HCT116 (cell line): ENCODE data around the gene ZNF462. TPM values are rescaled to one million over a fixed set of nuclear protein-coding genes. Genes with fewer than 3 reads are reported as not detected.

Source experiments
- ATAC-seq: fragments of 200-7000 bp; cut with Tn5 transposase; 2 replicates; pipeline ENCODE4 v1.9.1; 2020; ENCODE audit warnings: mild to moderate bottlenecking, moderate library complexity
- BruUV-seq: library from RNA; stranded (reverse); fragments of 400-500 nt; replicated peaks from 2 replicates; lab custom pipeline; 2021; lab: Mats Ljungman, UMichigan
- CTCF ChIA-PET: fragments of 300-600 bp; sonication (Branson Sonifier 250); formaldehyde crosslinking; loops from one replicate; lab custom pipeline; 2021; ENCODE audit warnings: antibody characterized with exemption; lab: Charles Lee
- POLR2A ChIA-PET: fragments of 300-600, 350-600 bp; sonication (Branson Sonifier 250); formaldehyde crosslinking; loops from one replicate; lab custom pipeline; 2021; ENCODE audit warnings: antibody characterized with exemption; lab: Charles Lee
- RAD21 ChIA-PET, 2 experiments: fragments of 300-600 bp; sonication (Branson Sonifier 250); formaldehyde crosslinking; loops; one replicate each; lab custom pipeline; 2023; ENCODE audit warnings: low total read pairs in 2 of 2; ENCODE audit not compliant: uncharacterized antibody in 2 of 2, unreplicated experiment in 2 of 2, low non-redundant PET in 1 of 2; lab: Charles Lee
- DNase-seq: peaks from one replicate; pipeline ENCODE4 v3.0.0-alpha.2; 2010; ENCODE audit warnings: low read depth, low spot score
- H2AFZ ChIP-seq: fragments of 200-600 bp; shearing (Covaris generic), sonication (generic); 2 replicates; pipeline ENCODE4 v1.6.1; 2017; ENCODE audit warnings: low read depth, mixed run types, mixed read lengths, antibody characterized with exemption, low read length; ENCODE audit not compliant: poor library complexity, severe bottlenecking
- H3K27ac ChIP-seq: 2 replicates; pipeline ENCODE4 v1.5.1; 2012; ENCODE audit warnings: low read depth, low read length
- H3K27me3 ChIP-seq: fragments of 200-600 bp; sonication (generic); 2 replicates; pipeline ENCODE4 v1.6.1; 2016; ENCODE audit warnings: mixed run types, low read length, mixed read lengths; ENCODE audit not compliant: insufficient read depth
- H3K36me3 ChIP-seq, 2 experiments: fragments of 200-500 bp in 1 of 2; fragments of 200-600 bp in 1 of 2; sonication (Bioruptor generic) in 1 of 2; sonication (generic) in 1 of 2; 2 replicates each; pipeline versions ENCODE4 v1.5.1 to v1.6.1; 2014 to 2016; ENCODE audit warnings: low read length in 2 of 2, inconsistent platforms in 1 of 2, mixed read lengths in 1 of 2, mixed run types in 1 of 2; ENCODE audit not compliant: insufficient read depth in 2 of 2, control insufficient read depth in 1 of 2
- H3K4me1 ChIP-seq, 2 experiments: fragments of 200-600 bp in 1 of 2; sonication (generic) in 1 of 2; 2 replicates each; pipeline versions ENCODE4 v1.5.1 to v1.6.1; 2012 to 2017; ENCODE audit warnings: low read length in 2 of 2, inconsistent platforms in 1 of 2, mild to moderate bottlenecking in 1 of 2, mixed read lengths in 1 of 2, mixed run types in 1 of 2, moderate library complexity in 1 of 2; ENCODE audit not compliant: insufficient read depth in 2 of 2, control insufficient read depth in 1 of 2
- H3K4me2 ChIP-seq: fragments of 200-600 bp; sonication (generic); 2 replicates; pipeline ENCODE4 v1.6.1; 2017; ENCODE audit warnings: mixed run types, low read length, mixed read lengths
- H3K4me3 ChIP-seq, 2 experiments: fragments of 200-600 bp in 1 of 2; sonication (generic) in 1 of 2; replicated peaks in 1 of 2; 2 replicates each; pipeline ENCODE4 v1.5.1; 2011 to 2016; ENCODE audit warnings: low read length in 2 of 2, control low read depth in 1 of 2, low read depth in 1 of 2, mild to moderate bottlenecking in 1 of 2, mixed read lengths in 1 of 2, mixed run types in 1 of 2
- H3K79me2 ChIP-seq: fragments of 200-600 bp; sonication (generic); 2 replicates; pipeline ENCODE4 v1.6.1; 2017; ENCODE audit warnings: mild to moderate bottlenecking, mixed run types, low read length, moderate library complexity, mixed read lengths; ENCODE audit not compliant: insufficient read depth
- H3K9ac ChIP-seq: fragments of 200-600 bp; sonication (generic); 2 replicates; pipeline ENCODE4 v1.6.1; 2016; ENCODE audit warnings: low read length, mixed read lengths
- H3K9me2 ChIP-seq: fragments of 200-600 bp; sonication (generic), shearing (Covaris generic); 2 replicates; pipeline ENCODE4 v1.6.1; 2017; ENCODE audit warnings: mixed run types, mild to moderate bottlenecking, moderate library complexity; ENCODE audit not compliant: insufficient read depth
- H3K9me3 ChIP-seq, 2 experiments: fragments of 200-500 bp in 1 of 2; fragments of 200-600 bp in 1 of 2; sonication (Bioruptor generic) in 1 of 2; sonication (generic) in 1 of 2; 2 replicates each; pipeline ENCODE4 v1.6.1; 2014 to 2017; ENCODE audit warnings: low read length in 2 of 2, mixed read lengths in 2 of 2, inconsistent platforms in 1 of 2, low read depth in 1 of 2, mild to moderate bottlenecking in 1 of 2, mixed run types in 1 of 2, moderate library complexity in 1 of 2; ENCODE audit not compliant: control insufficient read depth in 1 of 2, insufficient read depth in 1 of 2
- H4K20me1 ChIP-seq: fragments of 200-600 bp; sonication (generic), shearing (Covaris generic); 2 replicates; pipeline ENCODE4 v1.6.1; 2017; ENCODE audit warnings: mixed run types, mild to moderate bottlenecking, moderate library complexity; ENCODE audit not compliant: insufficient read depth
- EGR1 ChIP-seq: IDR thresholded peaks from 2 replicates; pipeline ENCODE4 v1.6.1; 2012; ENCODE audit warnings: low read depth
- ELF1 ChIP-seq: IDR thresholded peaks from 2 replicates; pipeline ENCODE4 v1.6.1; 2012; ENCODE audit warnings: low read depth, borderline replicate concordance
- EZH2 ChIP-seq: fragments of 200-600 bp; sonication (generic); IDR thresholded peaks from 2 replicates; pipeline ENCODE4 v1.6.1; 2017; ENCODE audit warnings: antibody characterized with exemption, mixed run types
- EZH2phosphoT487 ChIP-seq: fragments of 200-600 bp; IDR thresholded peaks from 2 replicates; pipeline ENCODE4 v1.6.1; 2018; ENCODE audit warnings: antibody characterized with exemption, borderline replicate concordance
- FOSL1 ChIP-seq: IDR thresholded peaks from 2 replicates; pipeline ENCODE4 v1.6.1; 2012; ENCODE audit warnings: low read depth
- JUND ChIP-seq: IDR thresholded peaks from 2 replicates; pipeline ENCODE4 v1.6.1; 2012
- MAX ChIP-seq: IDR thresholded peaks from 2 replicates; pipeline ENCODE4 v1.6.1; 2012
- RAD21 ChIP-seq: IDR thresholded peaks from 2 replicates; pipeline ENCODE4 v1.6.1; 2012; ENCODE audit warnings: low read depth, mild to moderate bottlenecking
- SIN3A ChIP-seq: IDR thresholded peaks from 2 replicates; pipeline ENCODE4 v1.6.1; 2012; ENCODE audit warnings: low read depth
- SP1 ChIP-seq: IDR thresholded peaks from 2 replicates; pipeline ENCODE4 v1.6.1; 2012; ENCODE audit warnings: low read depth
- SRF ChIP-seq: IDR thresholded peaks from 2 replicates; pipeline ENCODE4 v1.6.1; 2012; ENCODE audit warnings: low read depth
- TCF7L2 ChIP-seq: IDR thresholded peaks from 2 replicates; pipeline ENCODE4 v1.7.0; 2011; ENCODE audit warnings: borderline replicate concordance, inconsistent platforms; ENCODE audit not compliant: insufficient read depth, insufficient read length; ENCODE audit errors: extremely low read depth
- ZFX ChIP-seq: fragments of 450-650 bp; IDR thresholded peaks from 2 replicates; pipeline ENCODE4 v1.6.1; 2017
- ZNF274 ChIP-seq: fragments of 200-500 bp; sonication (Bioruptor generic); IDR thresholded peaks from 2 replicates; pipeline ENCODE4 v1.6.1; 2014; ENCODE audit warnings: mild to moderate bottlenecking, low read depth, low read length, inconsistent platforms
- intact Hi-C: fragments of 100-400 bp; cut with micrococcal nuclease; formaldehyde crosslinking; loops from 2 replicates; pipeline ENCODE4 v1.10.0; 2022
- total RNA-seq: library from RNA; stranded (reverse); gene quantifications from one replicate; pipeline ENCODE4 v1.2.1, GENCODE V29; 2021; ENCODE audit not compliant: unreplicated experiment

The ZNF462 gene
- total RNA-seq, 1 experiment from 2014 or later: 18.1 TPM

- Histone ChIP-seq H3K4me2 (no peak overlapping the region), H2AFZ (no peak overlapping the region), H3K27me3 (no peaks in the 10 kb centered on the region), H3K79me2 (peaks cover 6% of the 10 kb centered on the region), H3K4me1 (peaks cover 20 to 42% of the 10 kb centered on the region in 2 experiments), H3K4me3 (no peak overlapping the region), H3K9ac (no peak overlapping the region), H4K20me1 (no peaks in the 10 kb centered on the region), H3K9me3 (no peaks in the 10 kb centered on the region), H3K9me2 (no peaks in the 10 kb centered on the region), H3K27ac (no peak overlapping the region), H3K36me3 (no peaks in the 10 kb centered on the region)
- ChIA-PET RAD21 (no interaction called here), CTCF (no interaction called here), POLR2A (no interaction called here)
- no TSS peak for BruUV-seq
- no peak for TF ChIP-seq EZH2
- TF ChIP-seq FOSL1: no peak
- no peak for TF ChIP-seq JUND
- intact Hi-C loops: no loop called here
- ATAC-seq (no peak), DNase-seq (no peak)
Observed at GRCh38 chr9:106889061-106889590, 26.2 kb downstream of the ZNF462 start.

GRCh38 chr9:106890608-106891007, 27.6 kb downstream of the ZNF462 start:
- POLR2A ChIA-PET: no interaction called here
- H3K4me2 ChIP-seq: no peak overlapping the region

More at GRCh38 chr9:106890608-106891007, 27.6 kb downstream of the ZNF462 start:
- no peak overlapping the region for H3K4me3 ChIP-seq
- no peak for TF ChIP-seq EGR1
- TF ChIP-seq ELF1: no peak
- TF ChIP-seq RAD21: no peak
- TF ChIP-seq ZNF274: no peak
- no peak for TF ChIP-seq SP1
- TF ChIP-seq SIN3A: no peak
- TF ChIP-seq EZH2phosphoT487: no peak
- no peak for TF ChIP-seq MAX
- TF ChIP-seq ZFX: no peak
- TF ChIP-seq SRF: no peak
- TF ChIP-seq TCF7L2: no peak
- TF ChIP-seq EZH2: no peak
- RAD21 ChIA-PET: no interaction called here
- H4K20me1 ChIP-seq: no peaks in the 10 kb centered on the region
- no TSS peak for BruUV-seq
- intact Hi-C loops: no loop called here
- H3K9me2 ChIP-seq: no peaks in the 10 kb centered on the region
- no peak overlapping the region for H3K9ac ChIP-seq
- H3K79me2 ChIP-seq: peaks cover 16% of the 10 kb centered on the region
- H2AFZ ChIP-seq: no peak overlapping the region
- CTCF ChIA-PET: no interaction called here
- no peak overlapping the region for H3K27ac ChIP-seq
- H3K27me3 ChIP-seq: no peaks in the 10 kb centered on the region
- peaks cover 20 to 40% of the 10 kb centered on the region in 2 experiments for H3K4me1 ChIP-seq
- H3K36me3 ChIP-seq: no peaks in the 10 kb centered on the region
- no peaks in the 10 kb centered on the region for H3K9me3 ChIP-seq
- ATAC-seq (no peak), DNase-seq (no peak)
